Heart left ventricle (tissue), 13 donors: ENCODE results near the gene C2CD5.
"Not testable (repeated sequence)": the region's sequence is repeated elsewhere in the genome, so short reads cannot be mapped to it uniquely, and the experiment has no call there.

Experiments used
- CTCF ChIP-seq, 12 donors: fragments of 200-600 bp; sonication (generic) in 4 of 12; IDR thresholded peaks; one replicate each; pipeline versions ENCODE4 v1.5.0 to v1.8.0; 2018 to 2022; ENCODE audit warnings: antibody characterized with exemption in 12 of 12, mild to moderate bottlenecking in 5 of 12
- POLR2A ChIP-seq, 2 donors: fragments of 450-650 bp; IDR thresholded peaks; one replicate each; pipeline ENCODE4 v1.6.1; 2017; ENCODE audit warnings: antibody characterized with exemption in 2 of 2, mild to moderate bottlenecking in 2 of 2, moderate library complexity in 2 of 2
- donor health status: ischemic (EF 13 %, LVEDD 7.1; RV severe dilation, severe dysfunction).
- donor health status: DM: no; HTN: yes; CAD: no.
- donor health status: DM: no; HTN: no; CAD: no.
- donor health status: ischemic (EF 25% LVEDD 6.9; RV normal size, moderate dysfunction).
- donor health status: ischemic (EF 25% LVEDD 5.7; RV mildly dilated, moderate dysfunction).
- donor health status: ischemic (EF 35%, LVEDD 5.7; RV mildly dilated, moderate dysfunction).
- donor health status: nonischemic (EF 11% LVEDD 7.7; RV severe dilation, severe dysfunction).
- donor health status: DM: yes; HTN: yes; CAD: no.
- donor health status: PGD.
- donor health status: ischemic (EF 29% LVEDD 5.4; RV normal size, mild dysfunction).
- donor health status: nonischemic (EF 23%, LVEDD 6.1; RV moderate dilation, normal function).

- TF ChIP-seq CTCF, POLR2A (IDR thresholded peaks at IDR 0.05): not testable (repeated sequence)
Observed at GRCh38 chr12:22480814-22481213, 63.5 kb downstream of the C2CD5 start.
